GM19193 (cell line): Measurements from ENCODE around the gene ST7L.

ENCODE experiments used
- POLR2A ChIP-seq: IDR thresholded peaks from 4 replicates; pipeline ENCODE4 v1.6.1; 2011; ENCODE audit not compliant: insufficient read depth, insufficient read length; ENCODE audit errors: extremely low read depth

Gene ST7L

DNA sequence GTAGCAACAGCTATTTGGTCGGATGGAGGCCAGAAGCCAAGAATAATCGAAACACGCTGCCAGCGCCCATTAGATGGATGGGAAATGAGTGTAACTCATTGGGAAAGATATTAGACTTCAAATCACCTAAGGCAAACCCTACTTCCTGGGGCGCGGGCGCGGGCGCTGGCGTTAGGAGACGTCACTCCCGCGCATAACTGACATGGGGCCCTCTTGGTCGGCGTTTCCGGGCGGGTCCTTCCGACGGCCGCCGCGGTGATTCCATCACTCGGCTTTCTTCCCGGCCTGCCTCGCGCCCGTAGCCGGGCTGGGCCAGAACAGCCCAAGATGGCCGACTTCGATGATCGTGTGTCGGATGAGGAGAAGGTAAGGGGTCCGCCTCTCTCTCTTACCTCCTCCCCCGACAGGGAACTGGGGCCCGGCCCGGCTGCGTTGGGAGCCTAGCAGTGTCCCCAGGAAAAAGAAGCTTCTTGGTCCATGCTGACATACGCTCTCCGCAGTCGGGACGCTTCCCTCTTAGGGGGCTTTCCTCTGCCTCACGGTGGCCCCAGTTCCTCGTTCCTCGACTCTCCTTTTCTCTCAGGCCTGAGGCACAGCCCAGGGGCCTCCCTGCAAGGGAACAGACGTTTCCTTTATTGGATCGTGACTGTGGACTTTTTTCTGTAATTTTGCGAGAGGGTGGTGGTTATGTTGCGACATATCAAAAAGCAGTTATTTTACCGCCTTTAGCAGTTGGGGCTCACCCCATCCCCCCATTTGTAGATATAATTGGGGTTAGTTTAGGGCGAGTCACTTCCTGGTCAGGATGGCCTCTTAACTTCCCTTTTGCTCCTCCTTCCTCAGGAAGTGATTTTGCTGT lies 806 bp upstream of the ST7L start, which contains the start of gene CAPZA1:
CAPZA1 (plus strand) TSS at position 315 of the 859 bp plus-strand sequence; CDS start at position 328, 13 bp downstream.
- peak; percentile 96 for TF ChIP-seq POLR2A

- no peak for TF ChIP-seq POLR2A
Measured at GRCh38 chr1:112618114-112618720, 724 bp downstream of the ST7L start.

GRCh38 chr1:112614460-112615065 lies 4.4 kb downstream of the ST7L start:
- no peak for TF ChIP-seq POLR2A

DNA sequence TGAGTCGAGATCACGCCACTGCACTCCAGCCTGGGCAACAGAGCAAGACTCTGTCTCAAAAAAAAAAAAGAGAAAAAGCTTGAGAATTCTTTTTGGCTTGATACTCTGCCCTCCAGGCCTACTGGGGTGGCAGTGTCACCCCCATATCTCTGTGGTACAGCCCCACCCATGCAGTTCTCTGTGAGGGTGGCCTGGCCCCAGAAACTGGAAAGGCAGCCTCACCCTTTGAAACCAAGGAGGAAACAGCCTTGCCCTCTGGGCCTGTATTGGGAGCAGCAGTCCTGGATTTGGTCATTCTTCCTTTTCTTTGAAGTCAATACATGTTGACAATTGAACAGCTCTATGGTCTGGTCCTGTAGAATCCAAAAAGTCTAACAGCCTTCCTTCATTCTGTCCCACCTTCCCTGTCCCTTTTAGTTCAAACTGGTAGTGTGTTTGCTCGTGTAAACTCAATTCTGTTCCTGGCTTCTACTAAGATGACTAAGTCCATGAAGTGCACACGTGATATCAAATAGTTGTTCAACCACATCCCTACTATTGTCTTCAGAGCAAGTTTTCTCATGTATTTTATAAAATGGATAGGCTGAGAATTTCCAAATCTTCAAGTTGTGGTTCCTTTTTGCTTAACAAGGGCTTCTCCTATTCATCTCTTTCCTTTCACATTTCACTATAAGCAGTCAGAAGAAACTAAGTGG lies 13.2 kb downstream of the ST7L start:
- TF ChIP-seq POLR2A, result no peak

DNA sequence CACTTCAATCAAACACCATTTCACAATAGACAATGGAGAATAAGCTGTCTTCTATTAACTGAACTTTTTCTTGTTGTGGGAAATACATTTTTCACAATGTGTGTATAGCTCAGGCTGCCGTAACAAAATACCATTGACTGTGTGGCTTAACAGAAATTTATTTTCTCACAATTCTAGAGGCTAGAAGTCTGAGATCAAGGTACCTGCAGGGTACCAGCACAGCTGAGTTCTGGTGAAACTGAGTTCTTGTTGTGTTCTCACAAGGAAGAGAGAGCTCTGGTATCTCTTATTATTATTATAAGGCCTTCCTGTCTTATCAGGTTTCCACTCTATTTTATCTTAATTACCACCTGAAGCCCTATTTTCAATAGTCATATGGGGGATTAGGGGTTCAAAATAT lies 15.4 kb downstream of the ST7L start:
- TF ChIP-seq POLR2A, result no peak

DNA sequence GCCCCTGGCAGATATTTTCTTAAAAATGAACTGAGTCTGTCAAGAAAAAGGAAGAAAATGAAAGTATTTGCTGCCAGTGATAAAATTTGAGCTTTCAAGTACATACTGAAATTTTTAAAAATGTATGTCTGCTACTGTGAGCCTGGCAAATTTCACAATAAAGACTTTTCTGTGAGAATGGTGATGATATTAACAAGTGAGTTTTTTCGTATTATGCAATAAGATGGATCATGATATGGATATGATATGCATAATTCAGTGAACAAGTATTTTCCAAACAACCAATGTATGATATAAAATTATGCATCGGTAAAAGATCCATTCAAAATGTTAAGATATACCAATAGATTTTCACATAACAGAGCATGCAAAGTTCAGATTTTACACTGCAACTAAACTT lies 15.9 kb downstream of the ST7L start:
- no peak for TF ChIP-seq POLR2A

GRCh38 chr1:112599477-112599876 lies 19.5 kb downstream of the ST7L start:
- no peak for TF ChIP-seq POLR2A

DNA sequence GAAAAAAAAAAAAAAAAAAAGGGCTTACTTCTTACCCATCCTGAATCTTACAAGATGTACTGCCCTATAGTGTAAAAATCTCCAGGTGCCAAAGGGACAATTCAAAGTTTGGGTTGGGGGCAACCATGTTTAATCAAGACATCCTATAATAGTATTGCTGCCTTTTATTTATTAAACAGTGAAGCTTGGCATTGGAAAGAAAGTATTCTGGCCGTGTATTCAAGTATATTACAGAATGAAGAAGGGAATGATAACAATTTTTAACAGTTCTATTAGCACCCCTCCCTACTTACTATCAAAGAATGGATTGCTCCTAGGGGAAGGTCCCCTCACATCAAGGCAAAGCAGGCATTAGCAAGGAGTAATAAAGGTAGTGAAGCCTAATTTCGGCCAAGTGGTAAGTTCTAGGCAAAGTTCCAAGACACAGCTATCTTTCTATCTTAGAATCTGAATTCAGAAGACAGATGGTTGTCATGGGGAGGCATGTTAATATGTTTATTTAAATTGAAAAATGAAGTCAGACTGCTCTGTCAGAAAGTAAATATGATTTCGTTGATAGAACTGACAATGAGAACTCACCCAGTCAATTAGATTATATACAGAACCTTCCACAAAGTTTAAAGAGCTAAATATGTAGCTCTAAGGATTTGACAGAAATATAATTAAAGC lies 24.6 kb downstream of the ST7L start:
- TF ChIP-seq POLR2A, result no peak

- no peak for TF ChIP-seq POLR2A
Measured at GRCh38 chr1:112589766-112590165, 29.2 kb downstream of the ST7L start.

DNA sequence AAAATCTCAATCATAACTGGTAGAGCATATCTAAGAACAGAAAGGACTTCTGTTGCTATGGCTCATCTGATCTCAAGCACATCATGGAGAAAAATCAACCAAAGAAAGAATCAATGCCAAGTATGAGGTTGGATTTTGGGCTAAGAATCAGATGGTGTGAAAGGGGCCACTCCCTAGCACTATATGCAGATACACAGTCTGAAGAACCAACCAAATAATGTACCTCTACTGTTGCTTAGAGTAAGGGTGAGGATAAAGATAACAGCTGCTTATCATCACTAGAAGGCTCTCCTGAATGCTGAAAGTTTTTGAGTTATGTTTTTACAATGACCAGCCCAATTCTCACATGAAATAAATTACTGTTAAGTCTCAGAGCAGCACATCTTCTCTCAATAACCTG lies 35.6 kb downstream of the ST7L start:
- no peak for TF ChIP-seq POLR2A

DNA sequence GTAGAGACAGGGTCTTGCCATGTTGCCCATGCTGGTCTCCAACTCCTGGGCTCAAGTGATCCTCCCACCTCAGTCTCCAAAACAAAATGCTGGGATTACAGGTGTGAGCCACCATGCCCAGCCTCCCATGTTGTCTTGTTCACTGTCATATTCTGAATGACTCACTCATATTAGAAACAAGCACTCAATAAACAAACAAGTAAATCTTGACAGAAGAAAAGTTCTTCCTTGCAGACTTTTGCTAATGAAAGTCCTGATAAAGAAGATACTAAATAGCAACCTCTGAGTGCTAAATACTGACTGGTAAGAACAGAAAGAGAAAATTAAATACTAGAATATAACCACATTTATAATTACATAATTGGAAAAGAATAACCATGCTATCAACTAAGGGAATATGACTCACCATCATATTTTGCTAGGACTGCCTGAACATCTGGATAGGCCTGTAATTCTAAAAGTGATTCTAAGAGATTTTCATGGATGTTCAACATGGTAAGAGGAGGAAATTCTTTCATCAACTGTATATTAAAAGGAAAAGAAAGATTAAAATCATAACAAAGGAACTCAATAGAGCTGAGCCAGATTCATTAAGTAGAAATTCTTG lies 37.3 kb downstream of the ST7L start:
- TF ChIP-seq POLR2A, result no peak

- TF ChIP-seq POLR2A, result no peak
Measured at GRCh38 chr1:112579801-112580510, 39.0 kb downstream of the ST7L start.

GRCh38 chr1:112576240-112576639 lies 42.7 kb downstream of the ST7L start:
- TF ChIP-seq POLR2A, result no peak
